ENCODE data around the gene DHRS2.

- no peak for TF ChIP-seq TAF1 (IDR thresholded peaks at IDR 0.05; ENCODE audit: low read depth)
- TF ChIP-seq EZH2 (IDR thresholded peaks at IDR 0.05; ENCODE audit: borderline replicate concordance, insufficient read depth, low read length, poor library complexity, severe bottlenecking), result no peak
- no peak for TF ChIP-seq CTCF (IDR thresholded peaks at IDR 0.05; ENCODE audit: poor library complexity, severe bottlenecking)
- TF ChIP-seq POLR2AphosphoS5 (IDR thresholded peaks at IDR 0.05), result no peak
- TF ChIP-seq EP300 (conservative IDR thresholded peaks at IDR 0.05; ENCODE audit: poor library complexity, severe bottlenecking), result no peak
- TF ChIP-seq SMC3 (conservative IDR thresholded peaks at IDR 0.05; ENCODE audit: poor library complexity), result no peak
- TF ChIP-seq REST (IDR thresholded peaks at IDR 0.05; ENCODE audit: borderline replicate concordance), result no peak
- TF ChIP-seq RAD21 (conservative IDR thresholded peaks at IDR 0.05), result no peak
- TF ChIP-seq MXI1 (conservative IDR thresholded peaks at IDR 0.05; ENCODE audit: poor library complexity, severe bottlenecking), result no peak
Measured at GRCh38 chr14:23643533-23644194, 7.5 kb downstream of the DHRS2 start.
